ENCODE results near the gene CD58.

GRCh38 chr1:116466810-116467557 is 103.8 kb downstream of the CD58 start:
- TF ChIP-seq CTCF (IDR thresholded peaks at IDR 0.05), result no peak
- no peak for TF ChIP-seq POLR2A (IDR thresholded peaks at IDR 0.05)
